ENCODE data around the gene CFAP100. TPM values are rescaled to one million over a fixed set of nuclear protein-coding genes. Genes with fewer than 3 reads are reported as not detected.

The CFAP100 gene
- total and polyA plus RNA-seq, 10 of the 15 experiments (the other 5 are each of a cell fraction or from before 2014, with no cell fraction given): 0.04 to 0.27 TPM; not detected in 8

DNA sequence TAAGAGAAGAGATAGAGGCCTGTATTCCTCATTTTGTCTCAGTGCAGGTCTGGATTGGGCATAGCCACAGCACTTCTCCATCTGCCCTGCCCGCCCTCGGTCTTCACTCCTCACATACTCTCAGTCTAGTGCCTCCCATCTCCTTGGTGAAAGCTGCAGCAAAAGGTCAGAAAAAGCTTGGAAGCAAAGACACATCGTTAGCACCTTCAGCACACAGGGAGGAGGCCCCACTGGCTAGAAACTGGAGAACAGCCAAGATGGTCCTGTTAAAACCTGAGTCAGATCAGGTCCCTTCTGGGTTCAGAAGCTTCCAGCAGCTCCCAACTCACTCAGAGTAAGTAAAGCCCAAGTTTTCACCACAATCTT, 35.9 kb upstream of the CFAP100 start:
- TF ChIP-seq MEF2B (IDR thresholded peaks at IDR 0.05; ENCODE audit: partially characterized antibody, poor library complexity, severe bottlenecking): no peak
- TF ChIP-seq CHD4 (IDR thresholded peaks at IDR 0.05): no peak
- TF ChIP-seq SREBF2 (IDR thresholded peaks at IDR 0.05; ENCODE audit: low read length): no peak
- TF ChIP-seq NBN (IDR thresholded peaks at IDR 0.05): no peak
- TF ChIP-seq NFYB (IDR thresholded peaks at IDR 0.05; ENCODE audit: insufficient read depth, low read depth, low read length): no peak
- no peak for TF ChIP-seq RBBP5 (conservative IDR thresholded peaks at IDR 0.05)
- TF ChIP-seq JUNB (IDR thresholded peaks at IDR 0.05): no peak
- TF ChIP-seq NR2C2 (IDR thresholded peaks at IDR 0.05; ENCODE audit: borderline replicate concordance, control insufficient read depth, insufficient read length, low read depth): no peak
- RAD21 ChIA-PET (ENCODE audit: unreplicated experiment): no interaction called here
- ATAC-seq: no peak
- no peaks in the 10 kb centered on the region for H3K79me2 ChIP-seq (ENCODE audit: control insufficient read depth, insufficient read depth, low read length)
- H3K9me3 ChIP-seq (replicated peaks; ENCODE audit: control insufficient read depth, insufficient read depth, low read length): no peaks in the 10 kb centered on the region
- WGBS (ENCODE audit: insufficient coverage, insufficient replicate concordance, low lambda C conversion rate, missing lambda C conversion rate): 36% methylated on average over 3 of the region's 3 CpGs
- no peak overlapping the region for H3K4me3 ChIP-seq
- BruUV-seq (replicated peaks): no TSS peak
- H3K27ac ChIP-seq (ENCODE audit: control insufficient read depth, insufficient read depth): no peak overlapping the region
- H3K36me3 ChIP-seq (ENCODE audit: control insufficient read depth in 2 of 2, insufficient read depth in 2 of 2, low read length in 1 of 2): no peaks in the 10 kb centered on the region
- SMC1A ChIA-PET (ENCODE audit: uncharacterized antibody, unreplicated experiment): no interaction called here
- DNase-seq (ENCODE audit: low read depth, low spot score): no peak
- peaks cover 12 to 23% of the 10 kb centered on the region in 2 experiments for H3K27me3 ChIP-seq (replicated peaks in 1 of 2; ENCODE audit: control insufficient read depth in 2 of 2, insufficient read depth in 2 of 2, low read length in 1 of 2)
- intact Hi-C loops (cut with micrococcal nuclease; ENCODE audit: unreplicated experiment) (no loop called here), in situ Hi-C loops (cut with MboI) (no loop called here)
- no peak overlapping the region for H2AFZ ChIP-seq (ENCODE audit: control insufficient read depth, low read depth, low read length)
- FAIRE-seq: no peak
- CTCF ChIA-PET: no interaction called here
- H3K4me1 ChIP-seq (ENCODE audit: control insufficient read depth, insufficient read depth, low read length): no peaks in the 10 kb centered on the region
- no peak overlapping the region for H3K4me2 ChIP-seq (ENCODE audit: control insufficient read depth, insufficient read depth)
- POLR2A ChIA-PET: no interaction called here
- no peak overlapping the region for H3K9ac ChIP-seq (ENCODE audit: control insufficient read depth, insufficient read depth, low read length)
- H4K20me1 ChIP-seq (ENCODE audit: control insufficient read depth, insufficient read depth): no peaks in the 10 kb centered on the region

DNA sequence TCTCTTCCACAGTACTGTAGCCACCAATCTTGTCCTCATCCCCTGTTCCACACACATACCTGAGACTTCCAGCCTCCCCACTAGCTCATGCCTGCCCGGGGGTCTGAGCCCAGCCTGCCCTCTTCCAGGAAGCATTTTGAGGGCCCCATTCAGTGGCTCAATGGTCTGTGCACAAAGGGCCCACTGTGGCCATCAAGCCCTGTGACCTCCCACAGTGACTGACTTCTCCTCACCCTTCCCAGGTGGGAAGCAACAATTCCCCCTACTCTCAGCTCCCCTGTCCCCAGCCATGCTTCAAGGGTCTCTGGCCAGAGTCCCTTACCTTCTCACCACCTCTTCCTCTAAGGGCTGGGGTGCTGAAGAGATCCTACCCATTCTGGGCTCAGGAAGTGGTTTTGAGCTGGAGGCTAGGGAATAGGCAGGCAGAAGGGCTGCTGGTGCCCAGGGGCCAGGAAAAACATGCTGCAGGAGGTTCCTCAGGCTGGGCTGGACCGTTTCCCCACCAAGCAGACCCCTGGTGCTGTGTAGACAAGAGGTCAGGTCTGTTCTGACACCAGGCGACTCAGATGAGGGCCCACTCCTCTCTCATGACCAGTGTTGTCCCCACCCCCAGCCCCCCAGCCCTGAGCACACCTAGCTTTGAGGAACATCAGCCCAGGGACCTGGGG, 34.5 kb upstream of the CFAP100 start:
- H3K4me3 ChIP-seq: no peak overlapping the region
- H3K27me3 ChIP-seq (replicated peaks in 1 of 2; ENCODE audit: control insufficient read depth in 2 of 2, insufficient read depth in 2 of 2, low read length in 1 of 2): peaks cover 12 to 23% of the 10 kb centered on the region in 2 experiments
- no peak overlapping the region for H3K4me2 ChIP-seq (ENCODE audit: control insufficient read depth, insufficient read depth)
- no peaks in the 10 kb centered on the region for H3K4me1 ChIP-seq (ENCODE audit: control insufficient read depth, insufficient read depth, low read length)
- no peaks in the 10 kb centered on the region for H3K79me2 ChIP-seq (ENCODE audit: control insufficient read depth, insufficient read depth, low read length)
- 0% methylated on average over 3 of the region's 3 CpGs for WGBS (ENCODE audit: insufficient coverage, insufficient replicate concordance, low lambda C conversion rate, missing lambda C conversion rate)
- no peak overlapping the region for H3K27ac ChIP-seq (ENCODE audit: control insufficient read depth, insufficient read depth)
- H3K9me3 ChIP-seq (replicated peaks; ENCODE audit: control insufficient read depth, insufficient read depth, low read length): no peaks in the 10 kb centered on the region
- no peak overlapping the region for H2AFZ ChIP-seq (ENCODE audit: control insufficient read depth, low read depth, low read length)
- intact Hi-C loops (cut with micrococcal nuclease; ENCODE audit: unreplicated experiment): no loop called here
- ChIA-PET SMC1A (ENCODE audit: uncharacterized antibody, unreplicated experiment) (no interaction called here), POLR2A (no interaction called here), RAD21 (ENCODE audit: unreplicated experiment) (no interaction called here), CTCF (interaction anchor here (0.6 kb wide), 1 partner anchor 116 kb away, joined by 3 read pairs; no protein-coding TSS in a partner anchor)
- no TSS peak for BruUV-seq (replicated peaks)
- no peak for ATAC-seq
- H3K9ac ChIP-seq (ENCODE audit: control insufficient read depth, insufficient read depth, low read length): no peak overlapping the region
- FAIRE-seq: no peak
- DNase-seq (ENCODE audit: low read depth, low spot score): no peak
- H3K36me3 ChIP-seq (ENCODE audit: control insufficient read depth in 2 of 2, insufficient read depth in 2 of 2, low read length in 1 of 2): no peaks in the 10 kb centered on the region
- in situ Hi-C loops (cut with MboI): no loop called here
- no peaks in the 10 kb centered on the region for H4K20me1 ChIP-seq (ENCODE audit: control insufficient read depth, insufficient read depth)
- TF ChIP-seq, protein P1, sequence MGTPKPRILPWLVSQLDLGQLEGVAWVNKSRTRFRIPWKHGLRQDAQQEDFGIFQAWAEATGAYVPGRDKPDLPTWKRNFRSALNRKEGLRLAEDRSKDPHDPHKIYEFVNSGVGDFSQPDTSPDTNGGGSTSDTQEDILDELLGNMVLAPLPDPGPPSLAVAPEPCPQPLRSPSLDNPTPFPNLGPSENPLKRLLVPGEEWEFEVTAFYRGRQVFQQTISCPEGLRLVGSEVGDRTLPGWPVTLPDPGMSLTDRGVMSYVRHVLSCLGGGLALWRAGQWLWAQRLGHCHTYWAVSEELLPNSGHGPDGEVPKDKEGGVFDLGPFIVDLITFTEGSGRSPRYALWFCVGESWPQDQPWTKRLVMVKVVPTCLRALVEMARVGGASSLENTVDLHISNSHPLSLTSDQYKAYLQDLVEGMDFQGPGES (IDR thresholded peaks at IDR 0.05): no peak
- TF ChIP-seq CREM (IDR thresholded peaks at IDR 0.05; ENCODE audit: low read depth) (no peak), BCL3 (IDR thresholded peaks at IDR 0.05; ENCODE audit: borderline replicate concordance, insufficient read depth, low read depth, low read length, poor library complexity, severe bottlenecking) (no peak), SRF (IDR thresholded peaks at IDR 0.05; ENCODE audit: low read depth in 2 of 2, low read length in 2 of 2) (no peak), BHLHE40 (IDR thresholded peaks at IDR 0.05; ENCODE audit: borderline replicate concordance in 1 of 2, low read depth in 2 of 2, low read length in 1 of 2) (no peak), ZNF217 (IDR thresholded peaks at IDR 0.05) (no peak), HDGF (IDR thresholded peaks at IDR 0.05) (no peak), TCF7 (IDR thresholded peaks at IDR 0.05; ENCODE audit: borderline replicate concordance) (no peak), TCF3 (IDR thresholded peaks at IDR 0.05; ENCODE audit: borderline replicate concordance, insufficient read depth, low read depth, low read length) (no peak), RFX5 (IDR thresholded peaks at IDR 0.05; ENCODE audit: low read depth, low read length) (no peak)

Data from GM12878 (cell line).